22Rv1 (cell line): ENCODE data around the gene OGDH.

Source experiments
- CTCF ChIP-seq: fragments of 450-650 bp; IDR thresholded peaks from 2 replicates; pipeline ENCODE4 v1.5.1; 2017; ENCODE audit warnings: mild to moderate bottlenecking
- ZFX ChIP-seq: fragments of 450-650 bp; IDR thresholded peaks from 2 replicates; pipeline ENCODE4 v1.6.1; 2017; ENCODE audit warnings: antibody characterized with exemption, borderline replicate concordance

DNA sequence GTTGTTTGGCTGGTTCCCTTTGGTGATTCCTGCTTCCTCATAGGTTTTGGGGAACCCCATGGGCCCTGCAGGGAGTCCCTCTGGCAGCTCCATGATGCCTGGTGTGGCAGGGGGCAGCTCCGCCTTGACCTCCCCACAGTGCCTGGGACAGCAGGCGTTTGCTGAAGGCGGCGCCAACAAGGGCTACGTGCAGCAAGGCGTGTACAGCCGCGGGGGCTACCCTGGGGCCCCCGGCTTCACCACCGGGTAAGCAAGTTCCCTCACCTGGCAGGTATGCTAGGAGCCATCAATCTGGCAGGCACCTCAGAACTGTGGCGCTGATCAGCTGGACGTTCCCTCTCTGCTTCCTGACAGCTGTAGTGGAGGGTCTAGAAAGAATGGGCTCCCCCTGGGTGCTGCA is 150.5 kb downstream of the OGDH start:
- no peak for TF ChIP-seq CTCF
- no peak for TF ChIP-seq ZFX
